Measurements from ENCODE around the gene AAMDC. TPM values are rescaled to one million over a fixed set of nuclear protein-coding genes. Genes with fewer than 3 reads are reported as not detected.
"Not testable (repeated sequence)": the region's sequence is repeated elsewhere in the genome, so short reads cannot be mapped to it uniquely, and the experiment has no call there.

The AAMDC gene
- total RNA-seq, 1 donor from 2014 or later, result 22.6 TPM

DNA sequence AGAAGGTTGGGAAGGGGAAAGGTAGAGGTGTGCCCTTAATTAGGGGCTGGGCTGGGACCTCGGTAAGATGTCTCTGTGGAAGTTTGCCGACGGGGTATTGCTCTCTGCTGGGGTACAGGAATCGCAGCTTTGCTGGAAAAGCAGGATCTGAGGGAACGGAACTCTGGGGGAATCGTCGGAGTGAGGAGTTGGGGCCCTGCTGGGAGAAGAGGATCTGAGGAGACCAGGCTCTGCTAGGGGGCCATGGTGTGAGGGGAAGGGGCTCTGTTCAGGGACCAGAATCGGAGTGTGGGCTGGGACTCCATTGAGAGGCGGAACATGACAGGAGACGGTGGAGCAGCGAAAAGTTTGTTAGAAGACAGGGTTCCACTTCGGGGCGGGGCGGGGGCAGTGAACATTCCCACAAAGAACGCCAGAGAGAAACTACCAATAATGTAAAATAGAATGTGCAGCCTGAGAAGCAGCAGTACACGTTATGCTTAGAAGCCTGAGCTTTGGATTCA is 456 bp downstream of the AAMDC start:
- DNase-seq (ENCODE audit: low read depth), result peak; percentile 29

DNA sequence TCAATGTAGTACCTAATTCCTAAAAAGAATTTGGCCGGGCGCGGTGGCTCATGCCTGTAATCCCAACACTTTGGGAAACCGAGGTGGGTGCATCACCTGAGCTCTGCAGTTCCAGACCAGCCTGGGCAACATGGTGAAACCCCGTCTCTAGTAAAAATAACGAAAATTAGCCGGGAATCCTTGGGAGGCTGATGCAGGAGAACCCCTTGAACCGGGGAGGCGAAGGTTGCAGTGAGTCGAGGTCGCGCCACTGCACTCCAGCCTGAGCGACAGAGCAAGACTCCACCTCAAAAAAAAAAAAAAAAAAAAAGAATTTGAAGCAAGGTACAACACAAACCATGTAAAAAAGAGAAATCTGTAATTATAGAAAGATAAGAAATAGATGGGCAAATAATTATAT is 1.2 kb downstream of the AAMDC start:
- not testable (repeated sequence) for DNase-seq (ENCODE audit: low read depth)

DNA sequence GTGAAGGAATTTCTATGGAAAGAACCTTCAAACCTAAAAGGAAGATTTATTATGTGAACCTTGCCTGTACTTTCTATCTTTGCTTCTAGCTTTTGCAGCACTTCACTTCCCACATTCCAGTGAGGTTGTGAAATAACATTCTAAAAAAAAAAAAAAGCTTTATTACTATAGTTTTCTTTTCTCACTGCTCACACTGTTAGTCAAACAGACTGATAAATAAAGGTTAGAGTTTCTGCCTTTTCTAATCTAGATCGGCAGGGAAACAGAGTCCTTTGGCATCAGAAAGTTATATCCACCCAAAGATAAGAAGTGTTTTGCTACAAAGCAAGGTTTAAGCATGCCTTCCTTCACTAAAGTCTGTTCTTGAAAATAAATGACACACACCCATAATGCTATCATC is 2.8 kb downstream of the AAMDC start:
- peak; percentile 64 for DNase-seq (ENCODE audit: low read depth)

DNA sequence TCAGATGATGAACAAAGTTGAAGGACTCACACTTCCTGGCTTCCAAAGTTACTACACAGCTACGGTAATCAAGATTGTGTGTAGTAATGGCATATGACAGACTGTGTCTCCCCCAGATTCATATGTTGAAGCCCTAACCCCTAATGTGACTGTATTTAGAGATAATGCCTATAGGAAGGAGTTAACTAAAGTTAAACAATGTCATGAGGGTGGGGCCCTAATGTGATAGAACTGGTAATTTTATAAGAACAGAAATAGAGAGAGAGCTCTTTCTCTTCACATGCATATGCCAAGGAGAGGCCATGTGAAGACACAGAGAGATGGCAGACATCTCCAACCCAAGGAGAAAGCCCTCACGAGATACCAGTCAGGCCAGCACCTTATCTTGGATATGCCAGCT is 8.0 kb downstream of the AAMDC start:
- no peak for DNase-seq (ENCODE audit: low read depth)

DNA sequence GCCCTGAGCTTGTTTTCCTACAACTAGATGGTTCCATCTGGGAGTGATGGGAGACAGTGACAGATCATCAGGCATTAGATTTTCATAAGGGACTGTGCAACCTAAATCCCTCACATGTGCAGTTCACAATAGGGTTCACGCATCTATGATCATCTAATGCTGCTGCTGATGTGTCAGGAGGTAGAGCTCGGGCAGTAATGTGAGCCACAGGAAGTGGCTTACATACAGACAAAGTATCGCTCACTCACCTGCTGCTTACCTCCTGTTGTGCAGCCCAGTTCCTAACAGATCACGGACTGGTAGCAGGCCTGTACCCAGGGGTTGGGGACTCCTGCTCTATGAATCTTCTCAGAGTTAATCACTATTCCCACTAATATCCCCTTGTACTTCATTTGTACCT is 12.4 kb downstream of the AAMDC start:
- no peak for DNase-seq (ENCODE audit: low read depth)

DNA sequence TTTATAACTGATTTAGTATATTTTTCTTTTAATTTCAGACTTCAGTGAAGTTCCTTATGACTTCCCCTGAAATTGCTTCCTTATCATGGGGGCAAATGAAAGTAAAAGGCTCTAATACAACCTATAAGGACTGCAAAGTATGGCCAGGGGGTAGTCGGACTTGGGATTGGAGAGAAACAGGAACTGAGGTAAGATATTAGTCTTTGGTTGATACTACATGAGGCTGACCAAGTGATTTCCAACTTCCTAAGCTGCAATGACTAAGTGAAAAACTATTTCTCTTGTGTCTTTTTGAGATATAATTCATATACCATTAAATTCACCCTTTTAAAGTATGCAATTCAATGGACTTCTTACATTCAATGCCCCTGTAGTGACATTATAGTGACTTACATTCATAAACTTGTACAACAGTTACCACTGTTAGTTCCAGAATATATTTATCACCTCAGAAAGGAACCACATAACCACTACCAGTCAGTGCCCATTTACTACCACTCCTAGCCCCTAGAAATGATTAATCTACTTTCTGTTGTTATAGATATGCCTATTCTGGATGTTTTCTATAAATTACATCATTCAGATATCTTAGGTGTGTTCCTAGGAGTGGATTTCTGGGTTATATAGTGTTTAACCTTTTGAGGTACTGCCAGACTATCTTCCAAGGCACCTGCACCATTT is 21.6 kb downstream of the AAMDC start:
- DNase-seq (ENCODE audit: low read depth), result peak; percentile 13

DNA sequence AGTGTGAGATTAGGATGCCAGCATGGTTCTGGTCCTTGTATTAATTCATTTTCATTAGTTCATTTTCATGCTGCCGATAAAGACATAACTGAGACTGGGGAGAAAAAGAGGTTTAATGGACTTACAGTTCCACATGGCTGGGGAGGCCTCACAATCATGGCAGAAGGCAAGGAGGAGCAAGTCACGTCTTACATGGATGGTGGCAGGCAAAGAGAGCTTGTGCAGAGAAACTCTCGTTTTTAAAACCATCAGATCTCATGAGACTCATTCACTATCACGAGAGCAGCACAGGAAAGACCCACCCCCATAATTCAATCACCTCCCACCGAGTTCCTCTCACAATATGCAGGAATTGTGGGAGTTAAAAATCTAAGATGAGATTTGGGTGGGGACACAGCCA is 22.8 kb downstream of the AAMDC start:
- not testable (repeated sequence) for DNase-seq (ENCODE audit: low read depth)

DNA sequence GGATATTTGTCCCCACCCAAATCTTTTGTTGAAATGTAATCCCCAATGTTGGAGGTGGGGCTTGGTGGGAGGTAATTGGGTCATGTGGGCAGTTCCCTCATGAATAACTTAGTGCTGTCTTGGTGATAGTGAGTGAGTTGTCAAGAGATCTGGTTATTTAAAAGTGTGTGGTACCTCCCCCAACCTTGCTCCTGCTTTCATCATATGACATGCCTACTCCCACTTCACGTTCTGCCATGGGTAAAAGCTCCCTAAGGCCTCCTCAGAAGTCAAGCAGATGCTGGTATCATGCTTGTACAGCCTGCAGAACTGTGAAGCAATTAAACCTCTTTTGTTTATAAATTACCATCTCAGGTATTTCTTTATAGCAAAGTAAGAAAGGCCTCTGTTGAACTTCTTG is 30.6 kb downstream of the AAMDC start:
- DNase-seq (ENCODE audit: low read depth), result no peak

DNA sequence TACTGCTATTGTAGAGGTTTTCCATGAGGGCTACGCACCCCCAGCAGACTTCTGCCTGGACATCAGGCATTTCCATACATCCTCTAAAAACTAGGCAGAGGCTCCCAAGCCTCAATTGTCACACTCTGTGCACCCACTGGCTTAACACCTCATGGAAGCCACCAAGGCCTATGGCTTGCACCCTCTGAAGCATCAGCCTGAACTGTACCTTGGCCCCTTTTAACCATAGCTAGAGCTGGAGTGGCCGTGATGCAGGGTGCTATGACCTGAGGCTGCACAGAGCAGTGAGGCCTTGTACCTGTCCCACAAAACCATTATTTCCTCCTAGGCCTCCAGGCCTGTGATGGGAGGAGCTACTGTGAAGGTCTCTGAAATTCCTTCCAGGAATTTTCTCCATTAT is 33.9 kb downstream of the AAMDC start:
- no peak for DNase-seq (ENCODE audit: low read depth)

DNA sequence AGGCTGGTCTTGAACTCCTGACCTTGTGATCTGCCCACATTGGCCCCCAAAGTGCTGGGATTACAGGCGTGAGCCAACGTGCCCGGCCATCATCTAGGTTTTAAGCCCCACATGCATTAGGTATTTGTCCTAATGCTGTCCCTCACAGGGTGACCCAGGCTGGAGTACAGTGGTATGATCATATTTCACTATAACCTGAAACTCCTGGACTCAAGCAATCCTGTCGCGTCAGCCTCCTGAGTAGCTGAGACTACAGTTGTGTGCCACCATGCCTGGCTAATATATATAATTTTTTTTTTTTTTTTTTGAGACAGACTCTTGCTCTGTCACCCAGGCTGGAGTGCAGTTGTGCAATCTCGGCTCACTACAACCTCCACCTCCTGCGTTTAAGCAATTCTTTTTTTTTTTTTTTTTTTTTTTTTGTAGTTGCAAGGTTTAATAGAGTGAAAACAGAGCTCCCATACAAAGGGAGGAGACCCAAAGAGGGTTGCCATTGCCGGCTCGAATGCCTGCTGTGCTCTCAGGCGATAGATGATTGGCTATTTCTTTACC is 37.0 kb downstream of the AAMDC start:
- not testable (repeated sequence) for DNase-seq (ENCODE audit: low read depth)

DNA sequence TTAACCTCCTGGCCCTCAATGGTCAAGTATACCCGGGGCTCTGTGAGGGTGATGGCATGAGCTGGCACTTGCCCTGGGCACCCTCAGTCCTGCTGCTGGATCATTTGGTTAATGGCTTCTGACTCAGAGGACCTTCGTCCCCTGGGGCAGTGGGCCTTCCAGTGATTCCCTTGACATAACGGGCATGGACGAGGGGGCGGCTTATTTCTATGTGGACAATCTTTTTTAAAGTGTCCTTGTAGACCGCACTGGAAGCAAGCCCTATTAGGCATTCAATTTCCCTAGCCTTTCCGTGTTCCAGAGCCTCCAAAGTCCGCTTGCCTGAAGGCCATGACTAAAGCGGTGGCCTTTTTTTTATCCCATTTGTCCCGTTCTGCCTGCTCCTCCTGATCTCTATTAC is 40.5 kb downstream of the AAMDC start:
- not testable (repeated sequence) for DNase-seq (ENCODE audit: low read depth)

DNA sequence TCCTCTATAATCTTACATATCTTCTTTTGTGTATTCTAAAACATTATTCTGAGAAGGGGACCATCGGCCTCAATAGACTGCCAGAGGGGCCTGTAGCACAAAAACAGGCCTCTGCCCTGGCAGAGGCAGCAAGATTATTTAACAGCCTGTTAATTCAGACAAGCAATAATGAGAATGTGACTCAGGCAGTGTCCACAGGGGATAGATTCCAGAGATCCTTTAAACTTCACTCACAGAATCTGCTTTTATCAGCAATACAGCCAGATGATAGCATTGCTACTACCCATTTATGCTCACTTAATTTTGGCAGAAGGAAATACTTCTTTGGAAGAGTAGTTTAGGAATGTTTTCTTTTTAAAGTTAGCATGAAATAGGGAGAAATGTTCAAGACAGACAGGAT is 44.9 kb downstream of the AAMDC start:
- DNase-seq (ENCODE audit: low read depth), result peak; percentile 19

DNA sequence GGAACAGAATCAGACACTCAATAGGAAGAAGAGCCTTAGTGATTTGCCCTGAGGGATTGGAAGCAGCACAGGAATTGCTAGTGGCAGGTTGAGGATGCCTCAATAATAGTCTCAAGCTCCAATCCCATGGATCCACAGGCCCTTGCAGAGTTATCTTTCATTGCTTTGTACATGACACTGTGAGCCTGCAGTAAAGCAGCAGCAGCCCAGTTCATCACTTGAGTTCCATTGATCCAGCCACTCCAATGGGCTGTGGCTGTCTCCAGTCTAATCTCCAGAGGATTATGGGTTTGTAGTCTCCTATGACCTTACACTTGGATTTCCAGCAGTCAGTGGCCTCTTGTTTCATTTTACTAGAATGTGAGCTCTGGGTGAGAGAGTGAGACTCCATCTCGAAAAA is 45.4 kb downstream of the AAMDC start:
- no peak for DNase-seq (ENCODE audit: low read depth)

DNA sequence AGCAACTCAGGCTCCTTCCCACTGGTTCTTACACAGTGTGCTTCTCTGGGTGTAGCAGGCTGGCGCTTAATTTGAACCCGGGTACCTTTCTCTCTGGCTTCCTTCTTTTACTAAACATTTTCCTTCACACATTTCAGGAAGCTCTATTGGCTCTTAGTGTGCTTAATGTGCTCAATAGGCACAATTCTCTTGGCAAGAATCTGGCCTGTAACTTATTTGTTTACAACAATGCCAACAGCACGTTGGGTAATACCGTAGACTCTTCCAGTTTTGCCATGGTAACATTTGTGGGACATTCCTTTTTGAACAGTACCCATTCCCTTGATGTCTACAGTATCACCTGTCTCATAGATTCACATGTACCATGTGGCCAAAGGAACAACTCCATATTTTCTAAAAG is 47.8 kb downstream of the AAMDC start:
- no peak for DNase-seq (ENCODE audit: low read depth)

DNA sequence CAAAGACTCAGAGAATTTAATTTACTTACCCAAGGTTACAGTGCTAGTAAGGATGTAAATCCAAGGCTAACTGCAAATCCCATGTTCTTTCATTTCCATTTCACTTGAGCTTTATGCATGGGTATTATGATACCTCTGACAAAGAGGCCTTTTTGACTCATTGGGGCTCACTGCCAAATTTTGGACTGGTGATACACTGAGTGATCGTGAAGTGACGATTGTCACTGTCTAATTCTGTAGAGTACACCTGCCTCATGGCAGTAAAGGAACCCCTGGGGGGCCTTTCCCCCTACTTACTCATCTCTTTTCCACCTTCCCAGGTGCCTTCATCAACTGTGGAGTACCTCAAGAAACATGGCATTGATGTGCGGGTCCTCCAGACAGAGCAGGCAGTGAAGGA is 50.9 kb downstream of the AAMDC start:
- no peak for DNase-seq (ENCODE audit: low read depth)

DNA sequence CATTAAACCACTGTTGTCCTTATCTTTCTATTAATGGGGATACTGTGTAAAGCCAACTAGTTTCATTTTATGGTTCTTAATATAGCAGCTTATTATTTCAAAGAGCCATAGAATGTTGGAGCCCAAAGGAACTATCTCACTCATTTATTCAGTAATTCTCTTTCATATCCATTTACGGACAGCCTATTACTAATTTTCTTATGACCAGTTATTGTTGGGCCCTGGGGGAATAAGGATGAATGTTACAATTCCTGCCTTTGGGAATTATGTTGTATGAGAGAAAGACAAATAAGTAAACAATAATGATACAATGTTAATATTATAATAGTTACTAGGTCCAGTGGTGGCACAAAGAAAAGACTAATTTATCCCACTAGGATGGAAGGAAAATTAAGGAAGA is 52.4 kb downstream of the AAMDC start:
- DNase-seq (ENCODE audit: low read depth), result no peak

DNA sequence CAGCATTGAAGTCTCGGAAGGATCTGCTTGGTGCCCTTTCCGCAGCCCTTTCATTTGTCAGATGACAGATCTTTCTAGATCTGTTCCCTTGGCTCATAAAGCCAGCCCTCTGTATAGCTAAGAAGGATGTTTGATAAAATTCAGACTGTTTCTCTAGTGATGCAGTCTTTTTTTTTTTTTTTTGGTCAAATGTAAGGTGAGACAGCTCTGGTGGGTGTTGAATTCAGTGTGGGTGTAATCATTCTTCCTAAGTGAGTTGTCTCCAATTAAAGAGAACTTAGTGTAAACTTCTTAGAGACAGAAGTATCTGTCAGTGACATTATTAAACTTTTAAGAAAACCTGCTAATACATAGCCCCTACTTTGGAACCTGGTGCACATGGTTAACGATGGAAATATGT is 53.3 kb downstream of the AAMDC start:
- DNase-seq (ENCODE audit: low read depth), result no peak

DNA sequence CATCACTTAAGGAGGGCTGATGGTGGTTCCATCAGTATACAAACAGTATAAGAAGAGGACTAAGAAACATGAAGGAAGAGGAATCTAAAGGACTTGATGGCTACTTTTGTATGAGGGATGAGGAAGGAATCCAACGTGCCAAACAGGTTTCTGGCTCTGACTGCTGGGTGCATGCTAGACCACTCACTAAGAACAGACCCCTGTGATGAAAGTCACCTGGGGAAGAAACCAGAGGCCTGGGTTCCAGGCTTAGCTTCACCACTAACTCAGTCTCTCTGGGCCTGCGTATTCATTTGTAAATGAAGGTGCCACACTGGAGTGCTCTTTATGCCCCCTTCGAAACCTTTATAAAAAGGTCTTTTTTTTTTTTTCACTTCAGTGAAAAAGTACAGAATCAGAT is 55.1 kb downstream of the AAMDC start:
- DNase-seq (ENCODE audit: low read depth), result no peak

DNA sequence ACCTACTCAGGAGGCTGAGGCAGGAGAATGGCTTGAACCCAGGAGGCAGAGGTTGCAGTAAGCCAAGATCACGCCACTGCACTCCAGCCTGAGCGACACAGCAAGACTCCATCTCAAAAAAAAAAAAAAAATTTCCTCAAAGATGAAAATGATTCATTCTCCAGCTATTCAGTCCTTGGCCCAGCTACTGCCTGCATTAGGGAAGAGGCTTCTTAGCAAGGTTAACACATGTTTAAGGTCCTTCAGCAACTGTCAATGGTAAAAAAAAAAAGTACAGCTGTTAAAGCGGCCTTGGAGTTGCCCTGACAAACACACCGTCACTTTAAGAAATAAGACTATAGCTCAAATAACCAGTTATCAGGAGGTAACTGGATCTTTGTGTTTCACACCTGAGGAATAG is 57.3 kb downstream of the AAMDC start:
- peak; percentile 34 for DNase-seq (ENCODE audit: low read depth)

DNA sequence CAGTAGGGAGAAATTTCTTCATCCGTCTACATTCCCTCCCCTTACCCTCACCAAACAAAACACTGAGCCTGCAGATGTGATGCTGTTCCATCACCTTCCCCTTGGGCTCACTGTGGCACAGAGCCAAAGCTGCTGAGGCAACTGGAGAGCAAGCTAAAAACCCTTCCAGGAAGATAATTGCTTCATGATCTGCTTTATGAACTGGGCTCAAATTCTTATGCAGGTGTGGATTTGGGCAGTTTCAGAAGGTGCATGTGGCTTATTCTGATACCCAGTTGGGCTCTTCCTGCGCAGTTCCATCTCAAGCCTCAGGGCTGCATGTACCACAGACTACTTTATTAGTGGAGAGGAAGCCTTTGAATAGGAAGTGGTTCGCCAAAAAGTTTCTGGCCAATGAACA is 58.3 kb downstream of the AAMDC start:
- DNase-seq (ENCODE audit: low read depth), result no peak

DNA sequence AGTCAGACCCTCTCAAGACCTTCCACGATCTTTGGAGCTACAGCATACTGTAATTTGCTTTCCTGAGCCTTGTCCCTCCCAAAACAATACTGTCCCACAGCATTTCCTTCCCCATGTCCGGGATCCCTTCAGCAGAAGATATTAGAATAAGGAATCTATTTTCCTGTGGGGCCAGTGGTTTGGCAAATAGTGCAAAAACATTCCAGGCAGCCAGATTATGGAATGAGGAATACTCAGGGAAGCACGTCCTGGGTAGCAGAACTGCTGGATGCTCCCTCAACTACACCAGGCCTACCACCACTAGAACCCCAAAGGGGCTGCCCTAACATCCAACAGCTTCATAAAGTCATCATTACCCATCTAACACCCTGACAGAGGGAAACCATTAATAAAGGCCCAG is 61.5 kb downstream of the AAMDC start:
- no peak for DNase-seq (ENCODE audit: low read depth)

DNA sequence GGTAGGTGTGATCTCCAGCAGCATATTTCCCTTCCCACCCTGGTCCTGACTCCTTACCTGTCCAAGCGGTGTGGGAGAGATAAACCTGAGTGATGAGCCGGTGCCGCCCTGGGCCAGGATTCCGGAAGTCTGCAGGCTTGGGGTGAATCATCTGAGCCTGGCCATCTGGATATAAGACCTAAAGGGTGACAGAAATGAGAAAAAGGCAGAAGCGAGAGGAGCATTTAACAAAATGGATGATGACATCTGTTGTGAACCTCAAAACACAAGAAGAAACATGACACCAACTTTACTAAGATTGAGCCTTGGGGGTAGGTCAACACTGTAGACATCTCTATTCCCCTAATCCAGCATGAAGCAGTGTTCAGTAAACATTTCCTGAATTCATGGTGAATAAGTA is 62.8 kb downstream of the AAMDC start:
- DNase-seq (ENCODE audit: low read depth), result no peak

DNA sequence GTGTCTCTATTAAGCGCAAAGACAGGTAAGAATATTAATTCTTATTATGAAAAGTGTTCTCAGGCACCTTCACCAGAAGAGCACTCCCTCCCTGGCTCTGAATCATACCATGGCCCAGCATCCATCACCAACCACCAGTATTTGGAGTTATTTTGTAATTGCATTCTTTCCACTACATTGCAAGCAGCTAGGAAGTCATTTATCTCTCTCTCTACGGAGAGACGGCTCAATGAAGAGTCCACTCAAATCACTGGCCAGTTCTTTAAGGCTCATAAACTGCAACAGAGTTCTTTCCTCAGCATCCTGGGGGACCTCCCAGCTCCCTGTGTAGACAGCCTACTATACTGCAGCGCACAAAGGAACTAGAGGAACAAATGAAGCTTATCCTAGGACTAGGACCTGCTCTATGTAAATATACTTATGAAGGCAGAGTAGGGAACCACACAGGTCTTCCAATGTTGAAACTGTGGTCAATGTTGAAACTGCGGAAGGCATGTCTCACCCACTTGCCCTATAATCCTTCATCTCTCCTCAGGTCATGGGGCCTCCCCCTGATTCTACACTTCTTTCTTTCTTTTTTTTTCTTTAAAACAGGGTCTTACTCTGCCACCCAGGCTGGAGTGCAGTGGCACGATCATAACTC is 63.4 kb downstream of the AAMDC start:
- no peak for DNase-seq (ENCODE audit: low read depth)

DNA sequence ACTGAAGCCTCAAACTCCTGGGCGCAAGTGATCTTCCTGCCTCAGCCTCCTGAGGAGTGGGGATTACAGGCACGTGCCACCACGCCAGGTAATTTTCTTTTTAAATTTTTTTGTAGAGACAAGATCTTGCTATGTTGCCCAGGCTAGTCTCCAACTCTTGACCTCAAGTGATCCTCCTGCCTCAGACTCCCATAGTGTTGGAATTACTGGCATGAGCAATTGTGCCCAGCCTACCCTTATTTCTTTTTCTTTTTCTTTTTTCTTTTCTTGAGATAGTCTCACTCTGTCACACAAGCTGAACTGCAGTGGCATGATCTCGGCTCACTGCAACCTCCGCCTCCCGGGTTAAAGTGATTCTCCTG is 63.9 kb downstream of the AAMDC start:
- no peak for DNase-seq (ENCODE audit: low read depth)
